Measurements from ENCODE around the gene ALG9. TPM values are rescaled to one million over a fixed set of nuclear protein-coding genes. Genes with fewer than 3 reads are reported as not detected.

ALG9 gene
- total RNA-seq, 2 donors from 2014 or later, result 32.0 to 43.5 TPM

DNA sequence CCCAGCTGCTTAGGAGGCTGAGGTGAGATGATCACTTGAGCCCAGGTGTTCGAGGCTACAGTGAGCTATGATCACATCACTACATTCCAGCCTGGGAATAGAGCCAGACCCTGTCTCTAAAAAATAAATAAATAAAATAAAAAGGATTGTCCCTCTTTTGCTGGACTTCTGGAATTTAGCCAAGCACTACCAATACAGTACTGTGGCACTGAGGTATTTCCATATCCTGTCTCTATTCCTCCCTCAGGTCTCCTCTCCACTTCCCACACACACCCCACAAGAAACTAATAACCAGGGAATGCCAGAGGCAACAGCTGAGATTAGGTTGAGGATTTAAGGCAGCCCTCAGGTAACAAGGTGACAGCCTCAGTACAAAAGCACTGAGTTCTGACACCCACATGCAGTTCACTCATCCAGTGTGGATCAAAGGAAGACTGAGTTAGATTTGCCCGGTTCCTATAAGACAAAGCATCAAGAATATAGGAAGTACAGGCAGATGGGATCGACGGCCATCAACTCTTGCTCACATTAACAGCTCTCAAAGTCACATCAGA, 100.7 kb downstream of the ALG9 start:
- DNase-seq (ENCODE audit: low spot score) (no peak), ATAC-seq (no peak)
- Mint-ChIP-seq H3K27me3 (no peaks in the 10 kb centered on the region), H3K4me1 (ENCODE audit: low read depth in 2 of 2) (peaks cover 6 to 7% of the 10 kb centered on the region in 2 donors), H3K27ac (no peak overlapping the region), H3K9me3 (no peaks in the 10 kb centered on the region), H3K36me3 (no peaks in the 10 kb centered on the region), H3K4me3 (no peak overlapping the region)

- Mint-ChIP-seq H3K4me1 (ENCODE audit: low read depth in 2 of 2) (peaks cover 28 to 38% of the 10 kb centered on the region in 2 donors), H3K4me3 (peak overlapping the region; percentile 95), H3K36me3 (peaks cover 23% of the 10 kb centered on the region), H3K9me3 (no peaks in the 10 kb centered on the region), H3K27ac (peak overlapping the region; percentile 55 to 76), H3K27me3 (no peaks in the 10 kb centered on the region)
- DNase-seq (ENCODE audit: low spot score) (no peak), ATAC-seq (no peak)
These were observed 104.6 kb downstream of the ALG9 start for GRCh38 chr11:111766834-111767142.

GRCh38 chr11:111765984-111766833, 105.2 kb downstream of the ALG9 start, which contains the start of gene PPP2R1B:
Gene PPP2R1B, minus strand, starts transcription at chr11:111766389. Its CDS starts 28 bp downstream, at chr11:111766361.
- ATAC-seq, result peak; percentile 98
- H3K4me3 Mint-ChIP-seq, result peak within 1 kb of the TSS; percentile 95

DNA sequence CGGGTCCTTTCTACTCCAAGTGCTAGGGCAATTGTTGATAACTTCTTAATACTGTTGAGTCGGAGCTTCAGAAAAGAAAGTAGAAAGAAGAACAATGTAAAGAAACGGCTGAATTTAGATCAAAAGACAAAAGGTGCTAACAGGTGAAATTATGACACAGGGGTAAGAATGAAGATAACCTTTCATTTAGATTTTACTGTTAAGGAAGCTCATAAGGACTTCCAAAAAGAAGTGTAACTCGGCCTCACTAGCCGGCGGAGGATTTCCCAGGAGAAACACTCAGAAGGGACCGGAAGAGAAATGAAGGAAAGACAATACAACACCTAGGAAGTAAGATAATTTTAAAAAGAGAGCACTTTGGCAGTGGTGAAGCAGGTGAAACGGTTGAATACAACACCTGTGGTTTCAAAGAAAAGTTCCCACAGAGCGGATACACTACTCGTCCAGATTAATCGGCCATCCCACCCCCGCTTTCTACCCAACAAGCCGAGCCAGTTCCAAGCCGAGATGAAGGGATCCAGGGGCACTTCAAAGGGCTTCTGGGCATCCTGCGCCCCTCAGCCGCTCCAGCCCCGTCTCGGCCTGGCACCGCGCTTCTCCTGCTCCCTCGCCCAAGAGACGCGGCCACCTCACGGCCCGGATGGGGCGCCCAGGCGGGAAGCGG, 105.9 kb downstream of the ALG9 start:
- Mint-ChIP-seq H3K9me3 (no peaks in the 10 kb centered on the region), H3K4me1 (ENCODE audit: low read depth in 2 of 2) (peaks cover 28 to 38% of the 10 kb centered on the region in 2 donors), H3K27me3 (no peaks in the 10 kb centered on the region), H3K4me3 (peak overlapping the region; percentile 95), H3K27ac (peak overlapping the region; percentile 55 to 76), H3K36me3 (peaks cover 23% of the 10 kb centered on the region)
- ATAC-seq (no peak), DNase-seq (ENCODE audit: low spot score) (no peak)

More at GRCh38 chr11:111765984-111766833, 105.2 kb downstream of the ALG9 start, which contains the start of gene PPP2R1B:
- Mint-ChIP-seq H3K4me1 (ENCODE audit: low read depth in 2 of 2) (peaks cover 28 to 38% of the 10 kb centered on the region in 2 donors), H3K27me3 (no peaks in the 10 kb centered on the region), H3K36me3 (peaks cover 23% of the 10 kb centered on the region), H3K9me3 (no peaks in the 10 kb centered on the region), H3K27ac (peak within 1 kb of the TSS; percentile 55 to 76)
- DNase-seq (ENCODE audit: low spot score), result peak; percentile 73

DNA sequence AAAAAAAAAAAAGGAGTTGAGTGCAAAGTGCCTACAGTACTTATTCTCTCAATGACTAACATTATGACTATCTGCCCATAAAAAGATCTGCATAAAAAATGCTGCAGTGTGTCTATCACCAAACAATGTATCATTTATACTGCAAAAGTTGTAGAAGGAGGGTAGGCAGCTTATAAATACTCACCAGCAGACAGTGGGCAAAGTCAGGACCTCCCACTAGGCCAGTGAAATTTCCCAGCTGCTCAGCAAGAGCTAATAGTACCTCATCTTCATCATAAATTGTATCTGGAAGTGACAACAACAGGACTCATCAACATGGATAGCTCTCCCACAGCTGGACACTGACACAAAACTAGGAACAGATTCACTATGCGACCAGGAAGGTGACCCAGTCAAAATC, 106.8 kb downstream of the ALG9 start:
- Mint-ChIP-seq H3K4me1 (ENCODE audit: low read depth in 2 of 2) (peaks cover 28 to 38% of the 10 kb centered on the region in 2 donors), H3K27ac (peak overlapping the region in 1 of 2 donors; percentile 55), H3K9me3 (no peaks in the 10 kb centered on the region), H3K4me3 (peak overlapping the region; percentile 95), H3K27me3 (no peaks in the 10 kb centered on the region), H3K36me3 (peaks cover 25% of the 10 kb centered on the region)
- DNase-seq (ENCODE audit: low spot score) (no peak), ATAC-seq (no peak)

DNA sequence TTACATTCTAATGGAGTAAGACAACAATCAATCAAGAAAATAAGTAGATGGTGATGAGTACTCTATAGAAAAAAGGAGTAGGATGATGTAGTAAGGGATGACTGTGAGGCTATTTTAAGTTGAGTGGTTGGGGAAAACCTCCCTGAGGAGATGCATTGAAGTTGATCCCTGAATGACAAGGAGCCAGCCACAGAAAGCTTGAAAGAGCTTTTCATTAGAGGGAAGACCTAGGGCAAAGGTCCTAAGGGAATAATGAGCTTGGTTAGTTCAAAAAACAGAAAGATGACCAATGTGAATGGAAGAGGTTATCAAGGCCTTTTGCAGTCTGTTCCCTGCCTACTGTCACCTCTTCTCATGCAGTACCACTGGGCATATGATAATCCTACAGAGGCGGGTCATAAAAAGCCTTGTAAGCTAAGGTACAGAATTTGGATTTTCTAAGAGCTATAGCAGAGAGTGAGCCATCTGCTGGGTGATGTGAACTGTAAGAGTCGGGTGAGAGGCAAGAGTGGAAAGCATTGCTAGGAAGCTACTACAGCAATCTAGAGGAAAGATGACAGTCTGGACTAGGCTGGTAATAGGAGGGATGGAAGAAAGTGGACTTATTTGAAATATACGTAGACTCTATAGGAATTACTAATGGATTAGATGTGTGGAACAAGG, 108.3 kb downstream of the ALG9 start:
- H3K27ac Mint-ChIP-seq, result peak overlapping the region in 1 of 2 donors; percentile 38
- no peaks in the 10 kb centered on the region for H3K9me3 Mint-ChIP-seq
- peaks cover 38% of the 10 kb centered on the region for H3K36me3 Mint-ChIP-seq
- no peak for ATAC-seq
- DNase-seq (ENCODE audit: low spot score), result no peak
- H3K4me3 Mint-ChIP-seq, result no peak overlapping the region
- peaks cover 28 to 38% of the 10 kb centered on the region in 2 donors for H3K4me1 Mint-ChIP-seq (ENCODE audit: low read depth in 2 of 2)
- H3K27me3 Mint-ChIP-seq, result no peaks in the 10 kb centered on the region

DNA sequence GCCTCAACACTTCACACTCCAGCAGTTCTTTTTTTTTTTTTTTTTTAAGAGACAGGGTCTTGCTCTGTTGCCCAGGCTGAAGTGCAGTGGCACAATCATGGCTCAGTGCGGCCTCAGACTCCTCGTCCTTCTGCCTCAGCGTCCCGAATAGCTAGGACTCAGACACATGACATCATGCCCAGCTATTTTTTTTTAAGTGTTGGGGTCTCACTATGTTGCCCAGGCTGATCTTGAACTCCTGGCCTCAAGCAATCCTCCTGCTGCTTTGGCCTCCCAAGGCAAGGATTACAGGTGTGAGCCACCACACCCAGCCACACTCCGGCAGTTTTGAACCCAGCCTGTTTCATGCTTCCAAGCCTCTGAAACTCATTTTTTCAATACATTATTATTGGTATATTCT, 108.9 kb downstream of the ALG9 start:
- peaks cover 43% of the 10 kb centered on the region for H3K36me3 Mint-ChIP-seq
- no peak overlapping the region for H3K4me3 Mint-ChIP-seq
- peaks cover 31 to 43% of the 10 kb centered on the region in 2 donors for H3K4me1 Mint-ChIP-seq (ENCODE audit: low read depth in 2 of 2)
- no peak for DNase-seq (ENCODE audit: low spot score)
- peak overlapping the region in 1 of 2 donors; percentile 38 for H3K27ac Mint-ChIP-seq
- H3K9me3 Mint-ChIP-seq, result no peaks in the 10 kb centered on the region
- ATAC-seq, result no peak
- no peaks in the 10 kb centered on the region for H3K27me3 Mint-ChIP-seq

- peaks cover 44% of the 10 kb centered on the region for H3K36me3 Mint-ChIP-seq
These were observed 110.3 kb downstream of the ALG9 start for GRCh38 chr11:111761036-111761435.

DNA sequence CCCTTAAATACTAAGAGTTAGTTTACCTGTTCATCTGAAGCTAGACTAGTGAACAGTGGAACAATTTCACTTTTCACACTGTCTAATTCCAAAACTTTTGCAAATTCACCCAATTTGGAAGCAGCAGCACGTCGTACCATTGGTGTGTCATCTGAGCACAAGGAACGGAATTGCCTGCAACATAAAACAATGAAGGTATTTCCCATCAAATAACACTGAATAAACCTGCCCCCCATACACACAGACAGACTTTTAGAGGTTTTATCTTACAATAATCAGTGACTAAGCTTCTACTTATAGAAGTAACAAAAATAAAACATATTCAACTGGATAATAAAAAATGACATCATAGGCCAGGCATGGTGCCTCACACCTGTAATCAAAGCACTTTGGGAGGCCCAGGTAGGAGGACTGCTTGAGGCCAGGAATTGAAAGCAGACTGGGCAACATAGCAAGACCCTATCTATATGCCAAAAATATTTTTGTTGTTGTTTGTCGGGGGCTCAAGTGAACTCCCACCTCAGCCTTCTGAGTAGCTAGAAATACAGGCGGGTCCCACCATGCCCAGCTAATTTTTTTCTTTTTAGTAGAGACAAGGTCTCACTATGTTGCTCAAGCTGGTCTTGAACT, 111.5 kb downstream of the ALG9 start:
- Mint-ChIP-seq H3K27me3 (no peaks in the 10 kb centered on the region), H3K4me3 (no peak overlapping the region), H3K4me1 (ENCODE audit: low read depth in 2 of 2) (peaks cover 20 to 29% of the 10 kb centered on the region in 2 donors), H3K9me3 (no peaks in the 10 kb centered on the region), H3K36me3 (peaks cover 37% of the 10 kb centered on the region), H3K27ac (no peak overlapping the region)
- ATAC-seq, result no peak
- no peak for DNase-seq (ENCODE audit: low spot score)

More at GRCh38 chr11:111761036-111761435, 110.3 kb downstream of the ALG9 start:
- H3K4me1 Mint-ChIP-seq (ENCODE audit: low read depth in 2 of 2), result peaks cover 25 to 36% of the 10 kb centered on the region in 2 donors
- no peak overlapping the region for H3K4me3 Mint-ChIP-seq
- no peak overlapping the region for H3K27ac Mint-ChIP-seq
- H3K27me3 Mint-ChIP-seq, result no peaks in the 10 kb centered on the region
- DNase-seq (ENCODE audit: low spot score) (no peak), ATAC-seq (no peak)
- H3K9me3 Mint-ChIP-seq, result no peaks in the 10 kb centered on the region

- no peaks in the 10 kb centered on the region for H3K27me3 Mint-ChIP-seq
- H3K9me3 Mint-ChIP-seq, result no peaks in the 10 kb centered on the region
- DNase-seq (ENCODE audit: low spot score) (no peak), ATAC-seq (no peak)
- H3K4me3 Mint-ChIP-seq, result no peak overlapping the region
- H3K36me3 Mint-ChIP-seq, result peaks cover 37% of the 10 kb centered on the region
- H3K4me1 Mint-ChIP-seq (ENCODE audit: low read depth in 2 of 2), result peaks cover 16 to 24% of the 10 kb centered on the region in 2 donors
- H3K27ac Mint-ChIP-seq, result no peak overlapping the region
These were observed 112.0 kb downstream of the ALG9 start for GRCh38 chr11:111759376-111759775.

DNA sequence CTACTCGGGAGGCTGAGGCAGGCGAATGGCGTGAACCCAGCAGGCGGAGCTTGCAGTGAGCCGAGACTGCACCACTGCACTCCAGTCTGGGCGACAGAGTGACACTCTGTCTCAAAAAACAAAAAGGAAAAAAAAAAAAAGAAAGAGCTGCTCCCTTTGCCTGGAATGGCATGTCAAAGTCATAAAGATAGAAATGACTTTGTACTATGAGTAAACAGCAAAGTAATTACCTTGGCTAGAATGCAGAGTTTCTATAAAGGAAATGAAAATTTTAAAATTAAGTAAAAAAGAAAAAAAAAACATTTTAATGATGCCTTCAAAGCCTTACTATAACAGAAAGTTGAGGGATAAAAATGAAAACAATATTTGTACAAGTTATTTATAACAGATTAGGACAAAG, 115.3 kb downstream of the ALG9 start:
- no peaks in the 10 kb centered on the region for H3K9me3 Mint-ChIP-seq
- peaks cover 5 to 6% of the 10 kb centered on the region in 2 donors for H3K4me1 Mint-ChIP-seq (ENCODE audit: low read depth in 2 of 2)
- no peak for DNase-seq (ENCODE audit: low spot score)
- H3K27me3 Mint-ChIP-seq, result no peaks in the 10 kb centered on the region
- peaks cover 27% of the 10 kb centered on the region for H3K36me3 Mint-ChIP-seq
- no peak for ATAC-seq
- no peak overlapping the region for H3K4me3 Mint-ChIP-seq
- H3K27ac Mint-ChIP-seq, result no peak overlapping the region

GRCh38 chr11:111749646-111750045, 121.7 kb downstream of the ALG9 start:
- DNase-seq (ENCODE audit: low spot score) (no peak), ATAC-seq (no peak)
- H3K4me1 Mint-ChIP-seq (ENCODE audit: low read depth in 2 of 2), result peaks cover 9 to 10% of the 10 kb centered on the region in 2 donors
- no peaks in the 10 kb centered on the region for H3K9me3 Mint-ChIP-seq
- peaks cover 39% of the 10 kb centered on the region for H3K36me3 Mint-ChIP-seq
- H3K27me3 Mint-ChIP-seq, result no peaks in the 10 kb centered on the region
- no peak overlapping the region for H3K4me3 Mint-ChIP-seq
- no peak overlapping the region for H3K27ac Mint-ChIP-seq

Measured in natural killer cell treated with Interleukin-12 subunit alpha and Interleukin-12 subunit beta and Interleukin-15 and Interleukin-18, amount 100 ng/mL, for 72 hours (primary cell).